CD4-positive, alpha-beta T cell treated with Interleukin-15 for 1 hour (primary cell): ENCODE data around the gene IGIP.
A peak's percentile ranks its signal among the peaks of the same experiment; 100 is the strongest.
"Not testable (repeated sequence)": the region's sequence is repeated elsewhere in the genome, so short reads cannot be mapped to it uniquely, and the experiment has no call there.

ENCODE experiments used
- DNase-seq: peaks from one replicate; pipeline ENCODE4 v3.0.0-alpha.2; 2020

Gene IGIP

GRCh38 chr5:140142856-140143255 is 17.1 kb downstream of the IGIP start:
- no peak for DNase-seq

DNA sequence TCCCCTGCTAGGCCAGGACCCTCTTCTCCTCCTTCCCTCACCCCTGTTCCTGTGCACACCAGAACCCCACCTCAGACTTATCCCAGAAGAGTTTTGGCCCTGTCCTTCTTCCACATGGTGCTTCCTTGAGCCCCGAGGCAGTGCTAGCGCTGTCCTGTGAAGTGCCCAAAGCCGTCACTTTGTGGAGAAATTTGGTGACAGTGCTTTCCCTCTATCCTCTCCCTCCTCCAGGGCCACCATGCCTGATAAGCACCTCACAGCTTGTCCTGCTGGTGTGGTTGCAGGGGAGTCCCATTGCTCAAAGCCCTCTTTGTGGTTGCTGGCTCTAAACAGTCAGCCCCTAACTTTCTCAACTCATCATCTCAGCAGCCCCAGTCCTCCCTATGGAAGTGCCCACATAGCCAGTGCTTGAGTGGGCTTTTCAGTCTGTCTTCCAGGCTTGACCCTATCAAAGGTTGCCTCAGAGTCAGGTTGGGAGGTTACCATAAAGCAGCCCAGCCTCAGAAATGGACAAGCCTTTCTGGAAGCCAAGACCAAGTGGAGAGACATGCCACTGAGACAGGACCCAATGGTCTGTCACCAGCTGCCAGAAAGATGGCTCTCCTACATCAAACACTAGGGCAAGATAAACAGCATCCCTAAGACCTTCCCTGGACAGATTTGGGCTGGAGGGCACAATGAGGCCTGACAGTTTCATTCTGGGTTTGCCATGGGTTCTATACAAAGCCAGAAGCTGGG is 18.0 kb downstream of the IGIP start:
- DNase-seq = no peak

DNA sequence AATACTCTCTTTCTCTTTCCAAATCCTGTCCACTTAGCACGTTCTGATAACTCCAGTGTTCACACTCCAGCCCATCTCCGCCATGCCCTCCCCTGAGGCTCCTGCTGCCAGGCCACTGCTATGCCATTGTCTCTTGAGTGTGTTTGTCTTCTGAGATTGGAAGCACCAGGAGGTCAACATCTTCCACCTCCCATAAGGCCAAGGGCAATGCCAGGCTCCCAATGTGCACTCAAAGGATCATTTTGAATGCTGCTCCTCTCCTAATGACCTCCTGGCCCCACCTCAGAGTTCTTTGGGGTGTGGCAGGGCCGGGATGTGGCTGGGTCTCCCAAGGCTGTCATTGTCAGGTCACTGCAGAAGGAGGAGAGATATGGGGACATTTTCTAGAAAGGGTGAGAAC is 19.5 kb downstream of the IGIP start:
- DNase-seq = no peak

GRCh38 chr5:140145818-140146522 is 20.2 kb downstream of the IGIP start:
- peak; percentile 60 for DNase-seq

DNA sequence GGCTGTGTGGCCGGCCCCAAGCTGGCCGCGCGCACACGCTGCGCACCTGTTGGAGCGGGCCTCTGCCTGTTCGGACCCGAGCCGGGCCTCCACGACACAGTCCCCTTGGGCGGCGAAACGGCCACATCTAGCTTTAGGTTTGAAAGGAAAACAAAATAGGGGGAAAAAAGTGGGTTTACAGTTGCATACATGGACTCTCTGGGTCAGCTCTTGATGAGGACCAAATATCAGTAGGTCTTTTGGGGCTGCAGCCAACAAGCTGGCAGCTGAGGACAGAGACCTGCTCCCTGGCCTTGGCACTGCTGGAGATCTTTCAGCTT is 20.7 kb downstream of the IGIP start:
- DNase-seq = no peak

GRCh38 chr5:140147460-140147859 is 21.7 kb downstream of the IGIP start:
- no peak for DNase-seq

- no peak for DNase-seq
Measured at GRCh38 chr5:140148508-140148907, 22.8 kb downstream of the IGIP start.

GRCh38 chr5:140150201-140150600 is 24.5 kb downstream of the IGIP start:
- DNase-seq = no peak

GRCh38 chr5:140151144-140152021 is 25.6 kb downstream of the IGIP start:
- DNase-seq = no peak

DNA sequence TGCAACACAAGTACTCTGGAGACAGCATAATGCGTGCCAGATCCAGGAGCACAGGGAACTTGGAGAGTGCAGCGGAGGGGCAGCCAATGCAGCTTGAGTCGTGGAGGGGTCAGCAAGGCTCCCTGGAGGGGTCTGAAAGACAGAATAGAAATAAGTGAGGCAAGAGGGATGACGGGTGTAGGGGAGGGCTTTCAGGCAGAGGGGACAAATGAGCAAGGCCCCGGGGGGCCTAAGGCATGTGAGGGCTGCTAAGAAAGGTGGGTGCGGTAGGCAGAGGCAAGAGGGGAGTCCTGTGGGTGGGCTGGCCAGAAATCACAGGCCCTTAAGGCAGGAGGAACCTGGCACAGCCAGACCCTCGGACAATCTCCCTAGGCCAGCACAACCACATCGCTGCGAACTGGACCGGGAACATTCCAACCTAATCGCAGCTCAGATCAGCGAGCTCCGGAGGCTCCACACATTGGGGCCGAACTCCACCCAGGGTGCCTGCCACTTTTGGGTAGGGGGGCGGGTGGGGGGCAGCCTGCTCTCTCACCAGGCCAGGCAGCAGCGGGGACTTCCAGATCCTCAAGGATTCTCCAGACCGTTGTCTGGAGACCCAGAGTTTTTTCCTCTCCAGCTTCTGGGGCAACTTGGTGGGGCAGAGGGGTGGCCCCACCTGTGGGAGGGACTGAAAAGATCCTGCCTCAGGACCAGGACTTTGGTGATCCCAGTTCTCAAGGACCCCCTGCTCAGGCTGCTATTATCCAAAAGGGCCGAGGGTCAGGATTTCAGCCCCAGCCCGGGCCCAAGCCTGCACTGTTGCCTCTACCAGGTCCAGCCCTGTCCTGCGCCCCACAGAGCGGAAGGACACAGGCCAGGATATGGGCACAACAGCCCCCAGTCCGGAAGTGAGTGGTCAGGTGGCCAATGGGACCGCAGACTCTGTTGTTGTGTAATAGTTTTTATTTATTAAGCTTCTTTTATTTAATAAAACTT is 26.6 kb downstream of the IGIP start:
- no peak for DNase-seq

- DNase-seq = no peak
Measured at GRCh38 chr5:140153255-140153654, 27.5 kb downstream of the IGIP start.

DNA sequence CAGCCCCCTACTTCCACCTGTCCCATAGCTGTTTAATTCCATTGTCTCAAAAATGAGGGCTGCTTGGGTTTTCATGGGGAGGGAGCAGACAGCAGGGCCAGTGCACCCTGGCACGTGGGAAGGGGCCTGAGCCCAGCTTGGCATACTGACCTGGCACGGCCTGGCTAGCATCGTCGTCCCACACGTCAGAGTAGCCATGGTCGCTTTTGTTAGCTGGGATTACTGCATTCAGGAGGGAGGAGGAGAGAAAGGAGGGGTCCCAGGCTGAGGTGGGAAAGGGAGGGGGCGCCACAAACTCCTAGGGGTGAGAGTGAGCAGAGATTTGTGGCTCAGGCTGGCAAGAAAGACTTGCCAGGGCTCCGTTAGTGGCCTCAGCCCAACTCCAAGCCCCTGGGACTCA is 28.2 kb downstream of the IGIP start:
- DNase-seq = no peak

DNA sequence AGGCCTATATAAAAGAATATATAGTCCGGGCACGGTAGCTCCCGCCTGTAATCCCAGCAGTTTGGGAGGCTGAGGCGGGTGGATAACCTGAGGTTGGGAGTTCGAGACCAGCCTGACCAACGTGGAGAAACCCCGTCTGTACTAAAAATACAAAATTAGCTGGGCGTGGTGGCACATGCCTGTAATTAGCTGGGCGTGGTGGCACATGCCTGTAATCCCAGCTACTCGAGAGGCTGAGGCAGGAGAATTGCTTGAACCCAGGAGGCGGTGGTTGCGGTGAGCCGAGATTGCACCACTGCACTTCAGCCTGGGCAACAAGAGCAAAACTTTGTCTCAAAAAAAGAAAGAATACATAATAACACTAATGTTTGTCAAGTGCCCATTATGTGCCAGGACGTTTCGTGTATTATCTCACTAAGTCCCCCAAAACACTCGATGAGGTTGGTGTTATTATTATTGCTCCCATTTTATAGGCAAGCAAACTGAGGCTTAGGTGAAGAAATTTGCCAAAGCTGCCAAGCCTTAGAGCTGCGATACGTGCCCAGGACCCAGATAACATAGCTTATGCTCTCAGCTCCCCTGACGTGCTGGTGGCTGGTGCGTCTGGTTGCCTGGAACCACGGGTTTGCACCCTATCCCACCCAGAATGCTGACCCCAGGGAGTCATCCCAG is 29.1 kb downstream of the IGIP start:
- DNase-seq = not testable (repeated sequence)

- peak; percentile 82 for DNase-seq
Measured at GRCh38 chr5:140157032-140157781, 31.5 kb downstream of the IGIP start.

DNA sequence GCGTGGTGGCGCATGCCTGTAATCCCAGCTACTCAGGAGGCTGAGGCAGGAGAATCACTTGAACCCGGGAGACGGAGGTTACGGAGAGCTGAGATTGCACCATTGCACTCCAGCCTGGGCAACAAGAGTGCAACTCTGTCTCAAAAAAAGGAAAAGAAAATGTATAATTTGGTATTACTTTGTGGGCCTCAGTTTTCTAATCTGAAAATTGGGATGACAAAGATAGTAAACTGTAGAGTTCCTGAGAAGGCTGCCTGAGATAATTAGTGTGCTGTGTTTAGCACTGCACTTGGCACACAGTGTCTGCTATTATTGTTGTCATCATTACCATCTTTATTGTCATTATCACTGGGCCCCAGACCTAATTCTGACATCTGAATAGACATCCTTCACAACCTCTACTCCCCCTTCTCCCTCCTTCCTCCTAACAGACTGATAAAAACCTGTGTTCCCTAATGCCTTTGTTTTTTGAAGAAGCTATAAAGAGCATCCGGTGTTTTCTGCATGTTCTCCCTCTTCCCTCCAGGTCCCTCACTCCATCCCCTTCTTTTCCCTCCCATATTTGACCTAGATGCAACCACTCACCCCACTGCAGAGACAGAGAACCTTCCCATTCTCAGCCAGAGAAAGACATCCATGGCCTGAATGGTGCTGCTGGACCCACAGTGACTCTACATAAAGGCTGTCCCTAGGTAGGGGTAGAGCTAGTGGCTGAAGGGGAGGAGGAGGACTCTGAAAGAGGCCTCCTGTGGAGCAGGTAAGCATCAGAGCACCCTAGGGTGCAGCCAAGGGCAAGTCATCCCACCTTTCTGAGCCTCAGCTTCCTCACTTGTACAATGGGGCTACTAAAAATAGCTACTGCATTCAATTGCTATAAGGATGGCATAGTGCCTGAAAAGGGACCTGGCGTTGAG is 33.5 kb downstream of the IGIP start:
- DNase-seq = no peak

- DNase-seq = no peak
Measured at GRCh38 chr5:140162275-140162674, 36.5 kb downstream of the IGIP start.

GRCh38 chr5:140162781-140163180 is 37.0 kb downstream of the IGIP start:
- no peak for DNase-seq

GRCh38 chr5:140165101-140165922 is 39.6 kb downstream of the IGIP start:
- no peak for DNase-seq

DNA sequence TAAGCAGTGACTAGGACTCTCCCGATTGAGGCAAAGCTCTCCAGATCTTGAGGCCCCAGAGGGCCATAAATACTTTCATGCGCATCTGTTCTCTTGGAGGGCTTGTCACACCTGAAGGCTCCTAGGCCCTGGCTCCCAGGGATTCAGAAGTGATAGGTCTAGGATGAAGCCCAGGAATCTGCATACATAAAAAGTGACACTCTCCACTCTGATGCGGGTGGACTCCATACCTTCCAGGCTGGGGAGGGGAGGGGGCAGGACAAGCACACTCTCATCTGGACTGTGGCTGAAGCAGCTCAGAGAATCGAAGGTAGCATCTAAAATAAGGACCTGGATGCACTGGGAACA is 40.2 kb downstream of the IGIP start:
- no peak for DNase-seq
